Measurements from ENCODE around the gene MEPCE.
"Not testable (repeated sequence)": the region's sequence is repeated elsewhere in the genome, so short reads cannot be mapped to it uniquely, and the experiment has no call there.

Gene MEPCE

GRCh38 chr7:100444311-100445278 is 15.0 kb downstream of the MEPCE start:
- DNase-seq (ENCODE audit: low spot score) = no peak
- peak overlapping the region; percentile 50 for H3K27ac ChIP-seq
- ChIA-PET POLR2A (ENCODE audit: low non-redundant PET) (interaction anchor here (0.9 kb wide), 1 partner anchor 8 kb away, joined by 4 read pairs; the partner anchor contains the start of gene PPP1R35), CTCF (interaction anchor here (0.6 to 1.0 kb wide), 4 partner anchors 24 to 996 kb away, joined by 3 to 4 read pairs (median 3); no protein-coding TSS in a partner anchor)
- TF ChIP-seq CTCF (conservative IDR thresholded peaks at IDR 0.05; ENCODE audit: low read depth) = no peak

- peak overlapping the region; percentile 11; the same call in 1 of the 2 replicates for H3K27ac ChIP-seq
- no peak for DNase-seq (ENCODE audit: low spot score)
- TF ChIP-seq CTCF (conservative IDR thresholded peaks at IDR 0.05; ENCODE audit: low read depth) = no peak
- ChIA-PET CTCF (interaction anchor here (1.0 kb wide), 1 partner anchor 23 kb away, joined by 3 read pairs; no protein-coding TSS in a partner anchor), POLR2A (ENCODE audit: low non-redundant PET) (no interaction called here)
These were observed 16.4 kb downstream of the MEPCE start for GRCh38 chr7:100446040-100446439.

DNA sequence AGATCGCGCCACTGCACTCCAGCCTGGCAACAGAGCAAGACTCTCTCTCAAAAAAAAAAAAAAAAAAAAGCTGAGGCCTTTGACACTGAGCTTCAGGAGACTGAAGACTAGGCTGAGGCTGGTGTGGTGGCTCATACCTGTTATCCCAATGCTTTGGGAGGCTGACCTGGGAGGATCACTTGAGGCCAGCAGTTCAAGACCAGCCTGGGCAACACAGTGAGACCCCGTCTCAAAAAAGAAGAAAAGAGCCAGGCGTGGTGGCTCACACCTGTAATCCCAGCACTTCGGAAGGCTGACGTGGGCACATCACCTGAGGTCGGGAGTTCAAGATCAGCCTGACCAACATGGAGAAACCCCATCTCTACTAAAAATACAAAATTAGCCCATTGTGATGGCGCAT is 17.7 kb downstream of the MEPCE start:
- CTCF ChIA-PET = interaction anchor here (1.0 kb wide), 1 partner anchor 19 kb away, joined by 4 read pairs; no protein-coding TSS in a partner anchor
- not testable (repeated sequence) for H3K27ac ChIP-seq; DNase-seq (ENCODE audit: low spot score)
- POLR2A ChIA-PET (ENCODE audit: low non-redundant PET) = interaction anchor here (0.6 kb wide), 1 partner anchor 48 kb away, joined by 3 read pairs; no protein-coding TSS in a partner anchor

DNA sequence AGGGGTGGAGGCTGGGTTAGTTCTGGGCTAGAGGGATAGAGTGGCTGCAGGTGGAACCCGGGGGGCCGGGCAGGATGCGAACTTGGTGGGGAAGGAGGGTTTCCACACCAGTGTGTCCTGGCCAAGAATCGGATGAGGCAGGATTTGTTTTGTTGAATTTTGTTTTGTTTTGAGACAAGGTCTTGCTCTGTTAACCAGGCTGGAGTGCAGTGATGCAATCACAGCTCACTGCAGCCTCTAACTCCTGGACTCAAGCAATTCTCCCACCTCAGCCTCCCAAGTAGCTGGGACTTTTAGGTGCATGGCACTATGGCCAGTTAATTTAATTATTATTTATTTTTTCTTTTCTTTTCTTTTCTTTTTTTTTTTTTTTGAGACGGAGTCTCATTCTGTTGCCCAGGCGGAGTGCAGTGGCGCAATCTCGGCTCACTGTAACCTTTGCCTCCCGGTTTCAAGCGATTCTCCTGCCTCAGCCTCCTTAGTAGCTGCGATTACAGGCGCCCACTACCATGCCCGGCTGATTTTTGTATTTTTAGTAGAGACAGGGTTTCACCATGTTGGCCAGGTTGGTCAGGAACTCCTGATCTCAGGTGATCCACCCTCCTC is 19.7 kb downstream of the MEPCE start:
- ChIA-PET POLR2A (ENCODE audit: low non-redundant PET) (no interaction called here), CTCF (interaction anchor here (1.2 kb wide), 1 partner anchor 12 kb away, joined by 7 read pairs; no protein-coding TSS in a partner anchor)
- no peak for DNase-seq (ENCODE audit: low spot score)
- no peak for TF ChIP-seq CTCF (conservative IDR thresholded peaks at IDR 0.05; ENCODE audit: low read depth)
- H3K27ac ChIP-seq = peak overlapping the region; percentile 33

DNA sequence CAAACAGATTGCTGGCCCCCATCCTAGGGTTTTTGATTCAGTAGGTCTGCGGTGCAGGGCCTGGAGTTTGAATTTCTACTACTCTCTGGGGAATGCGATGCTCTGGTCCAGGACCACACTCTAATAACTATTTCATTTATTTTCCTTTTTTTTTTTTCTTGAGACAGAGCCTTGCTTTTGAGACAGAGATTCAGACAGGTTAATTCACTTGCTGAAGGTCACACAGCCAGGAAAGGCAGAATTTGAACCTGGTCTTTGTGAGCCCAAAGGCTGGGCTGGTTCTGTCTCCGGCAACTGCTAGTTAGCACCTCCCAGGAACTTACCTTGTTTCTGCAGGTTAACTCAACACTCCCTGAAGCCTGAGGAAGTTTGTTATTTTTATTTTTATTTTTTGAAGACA is 22.9 kb downstream of the MEPCE start:
- no peak for DNase-seq (ENCODE audit: low spot score)
- TF ChIP-seq CTCF (conservative IDR thresholded peaks at IDR 0.05; ENCODE audit: low read depth) = no peak
- H3K27ac ChIP-seq = no peak overlapping the region
- ChIA-PET CTCF (interaction anchor here (0.6 kb wide), 1 partner anchor 30 kb away, joined by 5 read pairs; no protein-coding TSS in a partner anchor), POLR2A (ENCODE audit: low non-redundant PET) (no interaction called here)

DNA sequence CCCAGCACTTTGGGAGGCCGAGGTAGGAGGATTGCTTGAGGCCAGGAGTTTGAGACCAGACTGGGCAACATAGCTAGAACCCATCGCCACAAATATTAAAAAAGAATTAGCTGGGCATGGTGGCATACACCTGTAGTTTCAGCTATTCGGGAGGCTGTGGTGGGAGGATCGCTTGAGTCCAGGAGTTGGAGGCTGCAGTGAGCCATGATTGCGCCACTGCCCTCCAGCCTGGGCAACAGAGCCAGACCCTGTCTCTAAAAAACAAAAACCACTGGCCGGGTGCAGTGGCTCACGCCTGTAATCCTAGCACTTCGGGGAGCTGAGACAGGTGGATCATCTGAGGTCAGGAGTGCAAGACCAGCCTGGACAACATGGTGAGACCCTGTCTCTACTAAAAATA is 24.2 kb downstream of the MEPCE start:
- CTCF ChIA-PET = interaction anchor here (0.6 to 0.9 kb wide), 2 partner anchors 29 to 1701 kb away, joined by 3 read pairs; no protein-coding TSS in a partner anchor
- not testable (repeated sequence) for H3K27ac ChIP-seq; DNase-seq (ENCODE audit: low spot score)
- POLR2A ChIA-PET (ENCODE audit: low non-redundant PET) = interaction anchor here (0.6 kb wide), 1 partner anchor 107 kb away, joined by 4 read pairs; no protein-coding TSS in a partner anchor

DNA sequence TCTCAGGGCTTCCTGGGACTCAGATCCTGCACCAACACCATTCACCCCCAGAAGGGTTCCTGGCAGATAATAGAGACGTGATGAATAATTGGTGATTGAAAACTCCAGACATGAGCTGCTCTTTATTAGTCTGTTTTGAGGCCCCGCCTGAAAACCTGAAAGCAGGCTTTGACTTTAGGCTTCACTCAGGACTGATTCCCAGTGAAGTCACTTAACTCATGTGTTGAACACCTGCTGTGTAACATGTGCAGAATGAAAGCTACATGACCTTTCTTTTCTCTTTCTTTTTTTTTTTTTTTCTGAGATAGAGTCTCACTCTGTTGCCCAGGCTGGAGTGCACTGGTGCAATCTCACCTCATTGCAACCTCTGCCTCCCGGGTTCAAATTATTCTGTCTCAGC is 25.6 kb downstream of the MEPCE start:
- ChIA-PET CTCF (interaction anchor here (0.5 to 1.3 kb wide), 8 partner anchors 12 to 179 kb away, joined by 3 to 5 read pairs (median 3); no protein-coding TSS in a partner anchor), POLR2A (ENCODE audit: low non-redundant PET) (interaction anchor here (0.6 kb wide), 1 partner anchor 14 kb away, joined by 3 read pairs; no protein-coding TSS in a partner anchor)
- no peak for DNase-seq (ENCODE audit: low spot score)
- TF ChIP-seq CTCF (conservative IDR thresholded peaks at IDR 0.05; ENCODE audit: low read depth) = no peak
- H3K27ac ChIP-seq = no peak overlapping the region

Measured in RWPE1 (cell line).